ENCODE data around the gene USP4.

DNA sequence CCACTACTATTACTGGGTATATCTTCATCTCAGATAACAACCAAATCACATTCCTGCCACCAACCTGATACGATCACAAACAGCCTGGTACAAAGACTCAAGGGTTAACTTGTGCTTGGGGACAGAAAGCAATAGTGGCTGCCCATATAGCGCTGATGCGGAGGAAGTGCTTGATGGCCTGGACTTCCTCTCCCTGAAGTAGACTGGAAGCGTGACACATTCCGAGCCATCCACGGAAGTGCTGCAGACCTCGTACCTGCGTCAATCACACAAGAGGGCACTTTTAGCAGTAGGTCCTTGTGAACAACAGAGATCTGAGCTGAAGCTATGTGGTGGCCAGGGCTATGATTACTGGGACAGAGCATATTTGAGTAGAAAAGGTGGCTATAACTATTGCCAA lies 45.5 kb downstream of the USP4 start:
- TF ChIP-seq POLR2A (IDR thresholded peaks at IDR 0.05), result no peak
- TF ChIP-seq, protein P1, sequence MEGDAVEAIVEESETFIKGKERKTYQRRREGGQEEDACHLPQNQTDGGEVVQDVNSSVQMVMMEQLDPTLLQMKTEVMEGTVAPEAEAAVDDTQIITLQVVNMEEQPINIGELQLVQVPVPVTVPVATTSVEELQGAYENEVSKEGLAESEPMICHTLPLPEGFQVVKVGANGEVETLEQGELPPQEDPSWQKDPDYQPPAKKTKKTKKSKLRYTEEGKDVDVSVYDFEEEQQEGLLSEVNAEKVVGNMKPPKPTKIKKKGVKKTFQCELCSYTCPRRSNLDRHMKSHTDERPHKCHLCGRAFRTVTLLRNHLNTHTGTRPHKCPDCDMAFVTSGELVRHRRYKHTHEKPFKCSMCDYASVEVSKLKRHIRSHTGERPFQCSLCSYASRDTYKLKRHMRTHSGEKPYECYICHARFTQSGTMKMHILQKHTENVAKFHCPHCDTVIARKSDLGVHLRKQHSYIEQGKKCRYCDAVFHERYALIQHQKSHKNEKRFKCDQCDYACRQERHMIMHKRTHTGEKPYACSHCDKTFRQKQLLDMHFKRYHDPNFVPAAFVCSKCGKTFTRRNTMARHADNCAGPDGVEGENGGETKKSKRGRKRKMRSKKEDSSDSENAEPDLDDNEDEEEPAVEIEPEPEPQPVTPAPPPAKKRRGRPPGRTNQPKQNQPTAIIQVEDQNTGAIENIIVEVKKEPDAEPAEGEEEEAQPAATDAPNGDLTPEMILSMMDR (IDR thresholded peaks at IDR 0.05), result no peak

Measured in vagina (tissue), 2 donors.